MM.1S (cell line): ENCODE measurements around the gene SYNJ2BP.

Experiments used
- CTCF ChIP-seq: fragments of 300-600 bp; sonication (generic); IDR thresholded peaks from 2 replicates; pipeline ENCODE4 v1.5.1; 2016; ENCODE audit warnings: antibody characterized with exemption, low read length, mixed read lengths
- EZH2 ChIP-seq: fragments of 300-600 bp; sonication (generic); optimal IDR thresholded peaks from 2 replicates; pipeline ENCODE3; 2017; ENCODE audit warnings: low read depth, mild to moderate bottlenecking, antibody characterized with exemption, low read length, mixed read lengths

- TF ChIP-seq EZH2 (no peak), CTCF (no peak)
Observed at GRCh38 chr14:70416338-70416724, 559 bp downstream of the SYNJ2BP start.
